Activated naive CD8-positive, alpha-beta T cell treated with anti-CD3 and anti-CD28 coated beads, Interleukin-2, amount 50 U/mL, for 24 hours (primary cell): ENCODE measurements around the gene CALM3.
"Not testable (repeated sequence)": the region's sequence is repeated elsewhere in the genome, so short reads cannot be mapped to it uniquely, and the experiment has no call there.

Experiments
- ATAC-seq: fragments of 150-1000 bp; cut with Tn5 transposase; one replicate; pipeline ENCODE4 v1.10.0; 2021
- DNase-seq: peaks from one replicate; pipeline ENCODE4 v3.0.0; 2021
- H3K27ac Mint-ChIP-seq: one replicate; pipeline ENCODE4 v1.8.0; 2021; ENCODE audit warnings: mild to moderate bottlenecking, mixed read lengths
- H3K27me3 Mint-ChIP-seq: one replicate; pipeline ENCODE4 v1.8.0; 2021; ENCODE audit warnings: mixed read lengths
- H3K36me3 Mint-ChIP-seq: one replicate; pipeline ENCODE4 v1.8.0; 2021; ENCODE audit warnings: low read depth, mixed read lengths
- H3K4me1 Mint-ChIP-seq: one replicate; pipeline ENCODE4 v1.8.0; 2021; ENCODE audit warnings: mixed read lengths
- H3K4me3 Mint-ChIP-seq: one replicate; pipeline ENCODE4 v1.8.0; 2021; ENCODE audit warnings: mild to moderate bottlenecking, moderate library complexity, mixed read lengths
- H3K9me3 Mint-ChIP-seq: one replicate; pipeline ENCODE4 v1.8.0; 2021; ENCODE audit warnings: mixed read lengths

Gene CALM3

GRCh38 chr19:46616631-46617322 is 15.6 kb downstream of the CALM3 start:
- Mint-ChIP-seq H3K4me1 (peaks cover 94% of the 10 kb centered on the region), H3K4me3 (peak overlapping the region; percentile 79)

GRCh38 chr19:46617601-46618000 is 16.5 kb downstream of the CALM3 start:
- Mint-ChIP-seq H3K4me3 (peak overlapping the region; percentile 79), H3K36me3 (peaks cover 22% of the 10 kb centered on the region), H3K27me3 (no peaks in the 10 kb centered on the region), H3K4me1 (peaks cover 94% of the 10 kb centered on the region), H3K27ac (peak overlapping the region; percentile 99), H3K9me3 (no peaks in the 10 kb centered on the region)
- no peak for DNase-seq
- no peak for ATAC-seq

More at GRCh38 chr19:46616631-46617322, 15.6 kb downstream of the CALM3 start:
- Mint-ChIP-seq H3K27me3 (no peaks in the 10 kb centered on the region), H3K9me3 (no peaks in the 10 kb centered on the region), H3K36me3 (peaks cover 15% of the 10 kb centered on the region), H3K27ac (peak overlapping the region; percentile 99)
- ATAC-seq (peak; percentile 26), DNase-seq (peak; percentile 87)

GRCh38 chr19:46618670-46619231 is 17.6 kb downstream of the CALM3 start:
- Mint-ChIP-seq H3K4me3 (peak overlapping the region; percentile 87), H3K27me3 (no peaks in the 10 kb centered on the region), H3K4me1 (peaks cover 92% of the 10 kb centered on the region), H3K36me3 (peaks cover 24% of the 10 kb centered on the region), H3K27ac (peak overlapping the region; percentile 99), H3K9me3 (no peaks in the 10 kb centered on the region)
- DNase-seq (no peak), ATAC-seq (no peak)

GRCh38 chr19:46620267-46620666 is 19.1 kb downstream of the CALM3 start:
- DNase-seq (no peak), ATAC-seq (no peak)
- H3K4me3 Mint-ChIP-seq, result peak overlapping the region; percentile 87
- H3K27ac Mint-ChIP-seq, result peak overlapping the region; percentile 99
- H3K36me3 Mint-ChIP-seq, result peaks cover 30% of the 10 kb centered on the region
- peaks cover 87% of the 10 kb centered on the region for H3K4me1 Mint-ChIP-seq
- no peaks in the 10 kb centered on the region for H3K9me3 Mint-ChIP-seq
- no peaks in the 10 kb centered on the region for H3K27me3 Mint-ChIP-seq

- Mint-ChIP-seq H3K4me1 (peaks cover 87% of the 10 kb centered on the region), H3K4me3 (peak overlapping the region; percentile 87), H3K27ac (peak overlapping the region; percentile 99), H3K9me3 (no peaks in the 10 kb centered on the region), H3K36me3 (peaks cover 30% of the 10 kb centered on the region), H3K27me3 (no peaks in the 10 kb centered on the region)
- no peak for DNase-seq
- no peak for ATAC-seq
Observed at GRCh38 chr19:46620716-46621115, 19.6 kb downstream of the CALM3 start.

GRCh38 chr19:46621191-46622117 is 20.3 kb downstream of the CALM3 start:
- no peaks in the 10 kb centered on the region for H3K27me3 Mint-ChIP-seq
- no peak for DNase-seq
- H3K27ac Mint-ChIP-seq, result peak overlapping the region; percentile 99
- H3K9me3 Mint-ChIP-seq, result no peaks in the 10 kb centered on the region
- no peak for ATAC-seq
- H3K36me3 Mint-ChIP-seq, result peaks cover 30% of the 10 kb centered on the region
- H3K4me1 Mint-ChIP-seq, result peaks cover 84% of the 10 kb centered on the region
- H3K4me3 Mint-ChIP-seq, result peak overlapping the region; percentile 87

- Mint-ChIP-seq H3K36me3 (peaks cover 26% of the 10 kb centered on the region), H3K4me1 (peaks cover 81% of the 10 kb centered on the region), H3K4me3 (peak overlapping the region; percentile 87)
Observed at GRCh38 chr19:46622118-46622446, 21.0 kb downstream of the CALM3 start.

GRCh38 chr19:46623915-46624502 is 22.9 kb downstream of the CALM3 start:
- Mint-ChIP-seq H3K36me3 (peaks cover 24% of the 10 kb centered on the region), H3K4me3 (peak overlapping the region; percentile 98), H3K4me1 (peaks cover 70% of the 10 kb centered on the region), H3K9me3 (no peaks in the 10 kb centered on the region), H3K27me3 (no peaks in the 10 kb centered on the region), H3K27ac (peak overlapping the region; percentile 98)
- DNase-seq (no peak), ATAC-seq (no peak)

More at GRCh38 chr19:46622118-46622446, 21.0 kb downstream of the CALM3 start:
- DNase-seq (no peak), ATAC-seq (no peak)
- peak overlapping the region; percentile 99 for H3K27ac Mint-ChIP-seq
- no peaks in the 10 kb centered on the region for H3K9me3 Mint-ChIP-seq
- no peaks in the 10 kb centered on the region for H3K27me3 Mint-ChIP-seq

- Mint-ChIP-seq H3K4me3 (peak within 1 kb of the TSS; percentile 98), H3K27ac (peak within 1 kb of the TSS; percentile 98), H3K4me1 (peaks cover 61% of the 10 kb centered on the region), H3K27me3 (no peaks in the 10 kb centered on the region), H3K9me3 (no peaks in the 10 kb centered on the region), H3K36me3 (peaks cover 23% of the 10 kb centered on the region)
- ATAC-seq (peak; percentile 88), DNase-seq (peak; percentile 68)
Observed at GRCh38 chr19:46624958-46625661, 24.0 kb downstream of the CALM3 start, which contains the start of gene PTGIR. Gene PTGIR, minus strand, starts transcription at chr19:46625089. Its CDS starts 864 bp downstream, at chr19:46624225.

- Mint-ChIP-seq H3K9me3 (no peaks in the 10 kb centered on the region), H3K27me3 (no peaks in the 10 kb centered on the region), H3K4me1 (peaks cover 54% of the 10 kb centered on the region), H3K4me3 (no peak overlapping the region), H3K36me3 (peaks cover 23% of the 10 kb centered on the region), H3K27ac (peak overlapping the region; percentile 98)
- no peak for ATAC-seq
- no peak for DNase-seq
Observed at GRCh38 chr19:46625731-46626130, 24.6 kb downstream of the CALM3 start.

GRCh38 chr19:46626446-46626845 is 25.3 kb downstream of the CALM3 start:
- Mint-ChIP-seq H3K36me3 (peaks cover 21% of the 10 kb centered on the region), H3K4me1 (peaks cover 47% of the 10 kb centered on the region), H3K4me3 (no peak overlapping the region), H3K27me3 (no peaks in the 10 kb centered on the region), H3K9me3 (no peaks in the 10 kb centered on the region), H3K27ac (no peak overlapping the region)
- ATAC-seq (no peak), DNase-seq (no peak)

- not testable (repeated sequence) for ATAC-seq, H3K4me3 Mint-ChIP-seq, H3K27me3 Mint-ChIP-seq, DNase-seq, H3K9me3 Mint-ChIP-seq
- Mint-ChIP-seq H3K4me1 (peaks cover 44% of the 10 kb centered on the region), H3K36me3 (peaks cover 15% of the 10 kb centered on the region), H3K27ac (peak overlapping the region; percentile 52)
Observed at GRCh38 chr19:46628970-46629369, 27.8 kb downstream of the CALM3 start.

- Mint-ChIP-seq H3K4me1 (peaks cover 43% of the 10 kb centered on the region), H3K36me3 (peaks cover 12% of the 10 kb centered on the region), H3K27me3 (peaks cover 3% of the 10 kb centered on the region), H3K9me3 (no peaks in the 10 kb centered on the region), H3K4me3 (no peak overlapping the region), H3K27ac (no peak overlapping the region)
- ATAC-seq, result no peak
- no peak for DNase-seq
Observed at GRCh38 chr19:46629546-46630025, 28.5 kb downstream of the CALM3 start.
